Subcutaneous abdominal adipose tissue (tissue), 5 donors: ENCODE data around the gene PIP5K1B.

Source experiments
- H3K27ac ChIP-seq: one replicate; pipeline ENCODE4 v1.7.0; 2013; ENCODE audit warnings: low read depth, mild to moderate bottlenecking, inconsistent platforms, low read length, moderate library complexity
- H3K27me3 ChIP-seq, 5 donors: one replicate each; pipeline ENCODE4 v1.7.0; 2013; ENCODE audit warnings: low read length in 5 of 5, inconsistent platforms in 1 of 5; ENCODE audit not compliant: control insufficient read depth in 5 of 5, insufficient read depth in 4 of 5
- H3K36me3 ChIP-seq, 5 donors: one replicate each; pipeline ENCODE4 v1.7.0; 2013; ENCODE audit warnings: low read length in 5 of 5; ENCODE audit not compliant: control insufficient read depth in 5 of 5, insufficient read depth in 5 of 5
- H3K4me1 ChIP-seq, 5 donors: one replicate each; pipeline ENCODE4 v1.7.0; 2013; ENCODE audit warnings: low read length in 5 of 5, mild to moderate bottlenecking in 3 of 5, moderate library complexity in 1 of 5; ENCODE audit not compliant: control insufficient read depth in 5 of 5, insufficient read depth in 5 of 5
- H3K4me3 ChIP-seq, 5 donors: one replicate each; pipeline ENCODE4 v1.7.0; 2013; ENCODE audit warnings: low read length in 5 of 5, low read depth in 1 of 5
- H3K9ac ChIP-seq, 5 donors: one replicate each; pipeline ENCODE4 v1.7.0; 2013; ENCODE audit warnings: low read length in 5 of 5, mild to moderate bottlenecking in 4 of 5, moderate library complexity in 3 of 5
- H3K9me3 ChIP-seq, 5 donors: one replicate each; pipeline ENCODE4 v1.7.0; 2013; ENCODE audit warnings: low read length in 5 of 5; ENCODE audit not compliant: control insufficient read depth in 5 of 5
- donor health status: healthy.
- donor health status: healthy.
- donor health status: healthy.
- donor health status: healthy.
- donor health status: healthy.

Gene PIP5K1B

GRCh38 chr9:68967800-68968199, 262.8 kb downstream of the PIP5K1B start:
- Histone ChIP-seq H3K4me1 (peaks cover 0 to 7% (median 0%) of the 10 kb centered on the region in 5 donors), H3K27me3 (no peaks in the 10 kb centered on the region), H3K9ac (no peak overlapping the region), H3K27ac (no peak overlapping the region), H3K9me3 (no peaks in the 10 kb centered on the region), H3K36me3 (no peaks in the 10 kb centered on the region), H3K4me3 (no peak overlapping the region)

DNA sequence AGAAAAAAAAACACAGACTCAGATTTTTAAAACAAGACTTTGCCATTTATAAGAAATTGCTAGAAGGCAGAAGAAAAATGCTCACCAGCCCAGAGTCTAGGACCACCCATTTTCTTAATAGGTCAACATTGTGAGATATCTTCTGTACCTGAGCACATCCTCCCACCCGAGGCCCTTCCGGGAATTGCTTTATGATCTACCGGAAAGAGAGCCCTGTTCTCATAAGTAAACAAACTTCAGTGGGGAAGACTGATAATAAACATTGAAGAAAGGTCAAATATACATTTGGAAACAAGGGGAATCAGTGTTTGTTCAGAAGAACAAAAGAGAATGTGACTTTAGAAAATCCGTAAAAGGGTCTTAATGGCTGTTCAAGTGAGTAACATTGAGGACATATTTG, 264.5 kb downstream of the PIP5K1B start:
- Histone ChIP-seq H3K9me3 (no peaks in the 10 kb centered on the region), H3K27ac (no peak overlapping the region), H3K36me3 (no peaks in the 10 kb centered on the region), H3K4me3 (no peak overlapping the region), H3K9ac (no peak overlapping the region), H3K4me1 (no peaks in the 10 kb centered on the region), H3K27me3 (no peaks in the 10 kb centered on the region)

DNA sequence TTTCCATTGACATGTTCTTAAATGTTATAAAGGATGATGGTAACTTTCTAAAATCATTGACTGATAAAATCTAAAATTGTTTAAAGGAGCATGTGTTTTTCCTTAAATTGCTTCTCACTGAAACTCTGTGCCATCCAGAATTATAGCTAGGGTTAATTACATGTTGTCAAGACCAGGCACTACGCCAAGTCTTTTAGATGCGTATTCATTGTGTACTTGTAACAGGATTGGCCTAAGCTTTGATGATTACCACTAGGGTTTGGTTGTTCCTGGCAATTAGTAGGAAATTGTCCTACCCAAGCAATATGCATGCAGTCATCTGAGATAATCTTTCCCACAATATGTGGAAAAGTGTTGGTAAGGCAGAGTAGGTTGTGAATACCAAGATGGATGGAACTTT, 265.1 kb downstream of the PIP5K1B start:
- Histone ChIP-seq H3K36me3 (no peaks in the 10 kb centered on the region), H3K27me3 (no peaks in the 10 kb centered on the region), H3K27ac (no peak overlapping the region), H3K9me3 (no peaks in the 10 kb centered on the region), H3K4me3 (no peak overlapping the region), H3K4me1 (no peaks in the 10 kb centered on the region), H3K9ac (no peak overlapping the region)

- peak overlapping the region in 2 of 5 donors; percentile 23 to 26 for H3K4me3 ChIP-seq
- no peaks in the 10 kb centered on the region for H3K4me1 ChIP-seq
- H3K27ac ChIP-seq = no peak overlapping the region
- H3K9me3 ChIP-seq = no peaks in the 10 kb centered on the region
- H3K27me3 ChIP-seq = no peaks in the 10 kb centered on the region
- H3K36me3 ChIP-seq = no peaks in the 10 kb centered on the region
- no peak overlapping the region for H3K9ac ChIP-seq
Measured at GRCh38 chr9:68973619-68974018, 268.6 kb downstream of the PIP5K1B start.

DNA sequence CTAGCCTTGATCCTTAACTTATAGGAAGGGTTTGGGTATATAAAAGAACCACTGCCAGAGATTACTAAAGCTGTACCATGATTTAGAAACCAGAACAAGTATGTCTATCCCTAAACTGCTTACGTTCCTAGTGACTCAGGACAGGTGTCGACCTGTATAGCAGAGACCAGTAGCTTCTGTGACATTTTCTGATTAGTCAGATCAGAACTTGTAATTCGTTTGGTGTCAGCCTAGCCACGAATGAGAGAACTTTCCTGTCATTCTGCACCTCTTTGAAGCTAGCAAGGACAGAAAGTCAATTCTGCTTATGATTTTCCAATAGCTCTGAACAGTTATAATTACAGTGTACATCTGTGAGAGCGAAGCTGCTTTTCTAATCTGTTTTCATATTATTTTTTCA, 269.4 kb downstream of the PIP5K1B start:
- H3K4me1 ChIP-seq = no peaks in the 10 kb centered on the region
- H3K36me3 ChIP-seq = no peaks in the 10 kb centered on the region
- no peaks in the 10 kb centered on the region for H3K9me3 ChIP-seq
- H3K27ac ChIP-seq = no peak overlapping the region
- no peaks in the 10 kb centered on the region for H3K27me3 ChIP-seq
- peak overlapping the region in 2 of 5 donors; percentile 23 to 53 for H3K4me3 ChIP-seq
- H3K9ac ChIP-seq = no peak overlapping the region

GRCh38 chr9:68974901-68975300, 269.9 kb downstream of the PIP5K1B start:
- Histone ChIP-seq H3K9me3 (no peaks in the 10 kb centered on the region), H3K27ac (no peak overlapping the region), H3K9ac (peak overlapping the region in 1 of 5 donors; percentile 7), H3K27me3 (no peaks in the 10 kb centered on the region), H3K4me1 (peaks cover 0 to 4% (median 0%) of the 10 kb centered on the region in 5 donors), H3K36me3 (no peaks in the 10 kb centered on the region), H3K4me3 (peak overlapping the region; percentile 7 to 53 (median 44))

DNA sequence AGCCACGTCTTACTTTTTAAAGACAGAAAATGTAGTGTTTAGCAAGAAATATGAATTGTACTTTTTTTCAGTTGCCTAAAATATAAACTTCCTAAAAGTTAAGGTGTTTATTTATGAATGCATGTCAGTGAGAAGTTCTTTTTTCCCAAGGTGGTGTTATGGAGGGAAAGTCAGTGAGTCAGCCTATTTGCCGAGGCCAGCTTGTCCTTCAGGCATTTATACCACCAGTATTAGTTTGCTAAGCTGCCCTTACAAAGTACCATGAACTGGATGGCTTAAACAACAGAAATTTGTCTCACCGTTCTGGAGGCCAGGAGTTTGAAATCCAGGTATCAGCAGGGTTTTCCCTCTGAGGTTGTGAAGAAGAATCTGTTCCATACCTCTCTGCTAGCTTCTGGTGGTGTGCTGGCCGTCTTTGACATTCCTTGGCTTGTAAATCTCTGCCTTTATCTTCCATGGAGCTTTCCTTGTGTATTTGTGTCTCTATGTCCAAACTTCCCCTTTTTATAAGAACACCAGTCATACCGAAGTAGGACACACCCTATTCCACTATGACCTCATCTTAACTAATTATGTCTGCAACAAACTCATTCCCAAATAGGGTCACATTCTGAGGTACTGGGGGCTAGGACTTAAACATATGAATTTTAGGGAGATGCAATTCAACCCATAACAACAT, 270.5 kb downstream of the PIP5K1B start:
- no peak overlapping the region for H3K9ac ChIP-seq
- H3K4me3 ChIP-seq = peak overlapping the region in 4 of 5 donors; percentile 23 to 53 (median 46)
- peaks cover 0 to 4% (median 0%) of the 10 kb centered on the region in 5 donors for H3K4me1 ChIP-seq
- no peaks in the 10 kb centered on the region for H3K27me3 ChIP-seq
- H3K9me3 ChIP-seq = no peaks in the 10 kb centered on the region
- no peak overlapping the region for H3K27ac ChIP-seq
- no peaks in the 10 kb centered on the region for H3K36me3 ChIP-seq

DNA sequence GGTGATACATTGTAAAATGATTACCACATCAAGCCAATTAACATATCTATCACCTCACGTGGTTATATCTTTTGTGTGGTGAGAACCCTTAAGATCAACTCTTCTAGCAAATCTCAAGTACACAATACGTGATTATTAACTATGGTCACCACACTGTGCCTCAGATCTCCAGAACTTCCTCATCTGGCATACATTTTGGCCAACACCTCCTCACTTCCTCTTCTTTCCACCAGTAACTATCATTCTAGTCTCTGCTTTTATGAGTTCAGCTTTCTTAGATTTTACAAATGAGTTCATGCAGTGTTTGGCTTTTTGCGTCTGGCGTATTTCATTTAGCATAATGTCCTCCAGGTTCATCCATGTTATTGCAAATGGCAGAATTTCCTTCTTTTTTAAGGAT, 273.0 kb downstream of the PIP5K1B start:
- Histone ChIP-seq H3K9ac (no peak overlapping the region), H3K27ac (no peak overlapping the region), H3K36me3 (no peaks in the 10 kb centered on the region), H3K4me3 (no peak overlapping the region), H3K9me3 (no peaks in the 10 kb centered on the region), H3K4me1 (peaks cover 0 to 4% (median 0%) of the 10 kb centered on the region in 5 donors), H3K27me3 (no peaks in the 10 kb centered on the region)

GRCh38 chr9:68978501-68978900, 273.5 kb downstream of the PIP5K1B start:
- no peak overlapping the region for H3K27ac ChIP-seq

DNA sequence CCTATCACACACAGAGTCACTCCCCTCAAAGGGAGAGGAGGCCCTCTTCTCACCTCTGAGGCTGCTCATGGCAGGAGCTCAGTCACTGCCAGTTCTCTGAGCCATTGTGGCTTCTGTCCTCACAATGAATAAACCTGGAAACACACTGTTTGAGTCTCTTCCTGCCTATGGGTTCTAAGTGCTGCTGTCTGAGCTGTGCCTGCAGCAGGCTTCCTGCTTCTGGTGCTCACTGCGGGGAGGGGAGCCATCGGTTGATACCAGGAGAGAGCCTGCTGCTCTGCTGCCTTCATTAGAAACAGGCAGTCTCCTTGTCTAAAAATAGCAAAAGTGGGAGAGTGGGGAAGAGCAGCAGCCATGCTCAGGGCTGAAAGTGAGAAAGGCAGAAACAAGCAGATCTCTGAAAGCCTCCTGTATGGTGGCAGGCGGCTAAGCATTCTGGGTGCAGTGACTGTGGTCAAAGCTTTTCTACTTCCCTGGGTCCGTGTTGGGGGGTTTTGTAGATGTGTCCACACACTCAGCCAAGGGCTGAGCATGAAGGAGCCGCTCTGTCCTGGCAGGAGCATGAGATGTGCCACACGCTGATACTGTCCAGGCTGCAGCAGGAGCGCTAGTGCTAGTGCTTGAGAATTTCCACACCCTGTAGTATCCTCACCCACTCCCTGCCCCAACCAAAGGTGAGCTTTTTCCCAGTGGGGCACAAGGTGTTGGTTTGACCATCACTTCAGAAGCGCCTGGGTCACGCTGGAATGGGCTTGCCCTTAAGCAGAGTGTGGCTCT, 274.7 kb downstream of the PIP5K1B start:
- H3K27me3 ChIP-seq = no peaks in the 10 kb centered on the region
- peaks cover 0 to 4% (median 0%) of the 10 kb centered on the region in 5 donors for H3K4me1 ChIP-seq
- no peak overlapping the region for H3K4me3 ChIP-seq
- no peaks in the 10 kb centered on the region for H3K9me3 ChIP-seq
- no peak overlapping the region for H3K9ac ChIP-seq
- H3K27ac ChIP-seq = no peak overlapping the region
- no peaks in the 10 kb centered on the region for H3K36me3 ChIP-seq

More at GRCh38 chr9:68978501-68978900, 273.5 kb downstream of the PIP5K1B start:
- Histone ChIP-seq H3K4me3 (no peak overlapping the region), H3K27me3 (no peaks in the 10 kb centered on the region), H3K9ac (no peak overlapping the region), H3K36me3 (no peaks in the 10 kb centered on the region), H3K4me1 (peaks cover 0 to 4% (median 0%) of the 10 kb centered on the region in 5 donors), H3K9me3 (no peaks in the 10 kb centered on the region)
